Epithelial cell of esophagus (primary cell): ENCODE results near the gene TDRD3.

Experiments
- DNase-seq: peaks from one replicate; pipeline ENCODE4 v3.0.0; 2010; ENCODE audit warnings: low read depth
- H3K4me3 ChIP-seq: 2 replicates; pipeline ENCODE4 v1.5.1; 2011; ENCODE audit warnings: mild to moderate bottlenecking, low read length, control low read depth
- TF ChIP-seq, protein P1 (sequence below): IDR thresholded peaks from 2 replicates; pipeline ENCODE4 v1.5.1; 2011; ENCODE audit warnings: low read depth, mild to moderate bottlenecking, low read length, control low read depth, inconsistent platforms; ENCODE audit not compliant: insufficient read depth; ENCODE audit errors: missing control alignments

The TDRD3 gene

GRCh38 chr13:60427285-60427684, 30.3 kb downstream of the TDRD3 start:
- no peak overlapping the region for H3K4me3 ChIP-seq
- no peak for DNase-seq
- TF ChIP-seq, protein P1, sequence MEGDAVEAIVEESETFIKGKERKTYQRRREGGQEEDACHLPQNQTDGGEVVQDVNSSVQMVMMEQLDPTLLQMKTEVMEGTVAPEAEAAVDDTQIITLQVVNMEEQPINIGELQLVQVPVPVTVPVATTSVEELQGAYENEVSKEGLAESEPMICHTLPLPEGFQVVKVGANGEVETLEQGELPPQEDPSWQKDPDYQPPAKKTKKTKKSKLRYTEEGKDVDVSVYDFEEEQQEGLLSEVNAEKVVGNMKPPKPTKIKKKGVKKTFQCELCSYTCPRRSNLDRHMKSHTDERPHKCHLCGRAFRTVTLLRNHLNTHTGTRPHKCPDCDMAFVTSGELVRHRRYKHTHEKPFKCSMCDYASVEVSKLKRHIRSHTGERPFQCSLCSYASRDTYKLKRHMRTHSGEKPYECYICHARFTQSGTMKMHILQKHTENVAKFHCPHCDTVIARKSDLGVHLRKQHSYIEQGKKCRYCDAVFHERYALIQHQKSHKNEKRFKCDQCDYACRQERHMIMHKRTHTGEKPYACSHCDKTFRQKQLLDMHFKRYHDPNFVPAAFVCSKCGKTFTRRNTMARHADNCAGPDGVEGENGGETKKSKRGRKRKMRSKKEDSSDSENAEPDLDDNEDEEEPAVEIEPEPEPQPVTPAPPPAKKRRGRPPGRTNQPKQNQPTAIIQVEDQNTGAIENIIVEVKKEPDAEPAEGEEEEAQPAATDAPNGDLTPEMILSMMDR, result no peak

- DNase-seq, result peak; percentile 65
- H3K4me3 ChIP-seq, result no peak overlapping the region
- TF ChIP-seq, protein P1, result peak; percentile 76
These were observed 34.2 kb downstream of the TDRD3 start for GRCh38 chr13:60431108-60431700.

DNA sequence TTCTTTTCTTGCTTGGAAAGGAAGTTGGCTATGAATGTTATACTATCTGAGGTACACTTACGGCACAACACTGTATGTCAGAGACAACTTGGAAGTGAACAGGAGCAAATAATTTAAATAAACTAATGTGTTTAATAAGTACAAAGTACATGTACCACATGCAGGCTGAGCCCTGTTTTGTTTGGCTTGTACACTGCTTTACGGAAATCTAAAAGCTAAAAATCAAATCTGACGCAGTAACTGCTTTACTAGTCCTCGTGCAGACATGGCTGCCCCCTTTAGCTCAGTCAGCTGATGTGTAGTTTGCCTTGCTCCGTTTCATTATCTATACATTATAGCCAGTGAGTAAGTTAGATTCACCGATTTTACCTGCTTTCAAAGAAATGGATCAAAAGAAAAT, 36.5 kb downstream of the TDRD3 start:
- TF ChIP-seq, protein P1, result no peak
- no peak overlapping the region for H3K4me3 ChIP-seq
- no peak for DNase-seq

DNA sequence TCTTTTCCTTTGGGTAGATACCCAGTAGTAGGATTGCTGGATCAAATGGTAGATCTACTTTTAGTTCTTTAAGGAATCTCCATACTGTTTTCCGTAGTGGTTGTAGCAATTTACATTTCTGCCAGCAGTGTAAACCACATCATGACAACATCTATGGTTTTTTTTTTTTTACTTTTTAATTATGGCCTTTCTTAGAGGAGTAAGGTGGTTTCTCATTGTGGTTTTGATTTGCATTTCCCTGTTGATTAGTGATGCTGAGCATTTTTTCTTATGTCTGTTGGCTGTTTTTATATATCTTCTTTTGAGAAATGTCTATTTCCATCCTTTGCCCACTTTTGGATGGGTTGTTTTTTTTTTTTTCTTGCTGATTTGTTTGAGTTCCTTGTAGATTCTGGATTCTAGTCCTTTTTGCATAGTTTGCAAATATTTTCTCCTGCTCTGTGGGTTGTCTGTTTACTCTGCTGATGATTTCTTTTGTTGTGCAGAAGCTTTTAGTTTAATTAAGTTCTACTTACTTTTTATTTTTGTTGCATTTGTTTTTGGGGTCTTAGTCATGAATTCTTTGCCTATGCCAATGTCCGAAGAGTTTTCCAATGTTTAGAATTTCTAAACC, 38.8 kb downstream of the TDRD3 start:
- DNase-seq, result no peak
- no peak overlapping the region for H3K4me3 ChIP-seq
- TF ChIP-seq, protein P1, result no peak

- no peak for DNase-seq
- TF ChIP-seq, protein P1, result no peak
- H3K4me3 ChIP-seq, result no peak overlapping the region
These were observed 42.2 kb downstream of the TDRD3 start for GRCh38 chr13:60439201-60439600.

DNA sequence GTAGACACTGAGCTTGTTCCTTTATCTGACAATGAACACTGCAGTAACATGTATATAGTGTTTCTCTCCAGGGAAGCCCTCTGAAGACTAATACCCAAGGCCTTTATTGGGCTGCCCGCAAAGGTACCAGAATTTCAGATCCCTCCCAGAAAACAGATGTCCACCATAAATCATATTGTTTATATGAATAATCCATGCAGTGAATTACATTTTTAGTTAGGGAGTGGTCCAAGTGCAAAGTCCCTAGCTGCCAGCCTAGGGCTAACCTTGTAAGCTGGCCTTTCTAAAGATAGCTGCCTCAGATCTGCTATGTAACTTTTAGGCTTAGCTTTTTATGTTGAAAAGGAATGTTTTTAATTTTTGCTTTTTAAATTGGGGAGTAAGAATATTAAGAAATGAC, 44.7 kb downstream of the TDRD3 start:
- no peak for DNase-seq
- no peak overlapping the region for H3K4me3 ChIP-seq
- TF ChIP-seq, protein P1, result no peak

DNA sequence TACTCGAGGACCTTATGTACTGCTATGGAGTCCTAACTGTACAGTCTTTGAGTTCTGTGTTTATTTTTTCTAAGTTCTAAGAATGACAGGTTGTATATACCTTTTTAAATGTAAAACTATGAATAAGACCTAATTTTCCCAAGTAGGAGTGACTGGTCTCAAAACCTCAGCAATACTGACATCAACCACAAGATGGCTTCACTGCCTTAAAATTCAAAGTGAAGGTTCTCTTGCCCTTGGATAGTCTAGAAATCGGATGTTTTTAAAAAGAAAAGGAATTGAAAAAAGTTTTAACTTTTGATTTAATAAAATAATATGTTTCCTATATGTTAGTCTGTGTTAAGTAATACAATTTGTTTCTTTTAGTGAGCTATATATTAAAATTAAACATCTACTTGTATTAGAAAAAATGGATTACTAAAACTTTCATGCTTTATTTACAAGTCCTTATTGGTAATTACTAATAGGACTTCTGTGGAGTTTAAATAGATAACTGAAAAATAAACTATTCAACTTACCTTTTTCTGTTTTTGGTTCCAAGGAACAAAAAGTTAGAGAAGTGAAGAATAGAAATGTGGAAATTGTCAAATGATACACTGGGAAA, 52.0 kb downstream of the TDRD3 start:
- H3K4me3 ChIP-seq, result no peak overlapping the region
- TF ChIP-seq, protein P1, result peak; percentile 84
- DNase-seq, result peak; percentile 64
